Stimulated activated naive CD8-positive, alpha-beta T cell treated with anti-CD3 and anti-CD28 coated beads, Interleukin-15, Interleukin-2, amounts not matched to agents 100 ng/mL and 50 ng/mL, for 24 hours (primary cell): ENCODE measurements around the gene E2F2.

Experiments used
- H3K27ac Mint-ChIP-seq: one replicate; pipeline ENCODE4 v1.8.0; 2021; ENCODE audit warnings: mild to moderate bottlenecking, mixed read lengths
- H3K27me3 Mint-ChIP-seq: one replicate; pipeline ENCODE4 v1.8.0; 2021; ENCODE audit warnings: mixed read lengths
- H3K36me3 Mint-ChIP-seq: one replicate; pipeline ENCODE4 v1.8.0; 2021; ENCODE audit warnings: low read depth, mixed read lengths
- H3K4me1 Mint-ChIP-seq: one replicate; pipeline ENCODE4 v1.8.0; 2021; ENCODE audit warnings: low read depth, mixed read lengths
- H3K4me3 Mint-ChIP-seq: one replicate; pipeline ENCODE4 v1.8.0; 2021; ENCODE audit warnings: mild to moderate bottlenecking, mixed read lengths
- H3K9me3 Mint-ChIP-seq: one replicate; pipeline ENCODE4 v1.8.0; 2021; ENCODE audit warnings: mixed read lengths

The E2F2 gene

GRCh38 chr1:23558140-23558871 is 27.3 kb upstream of the E2F2 start:
- Mint-ChIP-seq H3K9me3 (no peaks in the 10 kb centered on the region), H3K4me1 (peaks cover 82% of the 10 kb centered on the region), H3K27me3 (peaks cover 9% of the 10 kb centered on the region), H3K36me3 (peaks cover 20% of the 10 kb centered on the region), H3K27ac (peak overlapping the region; percentile 89), H3K4me3 (peak overlapping the region; percentile 85)

- Mint-ChIP-seq H3K4me3 (peak overlapping the region; percentile 85), H3K27me3 (peaks cover 9% of the 10 kb centered on the region), H3K27ac (peak overlapping the region; percentile 89), H3K36me3 (peaks cover 20% of the 10 kb centered on the region), H3K4me1 (peaks cover 76% of the 10 kb centered on the region), H3K9me3 (no peaks in the 10 kb centered on the region)
Observed at GRCh38 chr1:23557471-23558124, 26.6 kb upstream of the E2F2 start.

- Mint-ChIP-seq H3K27ac (peak overlapping the region; percentile 88), H3K36me3 (peaks cover 20% of the 10 kb centered on the region), H3K4me3 (peak overlapping the region; percentile 85), H3K4me1 (peaks cover 73% of the 10 kb centered on the region), H3K9me3 (no peaks in the 10 kb centered on the region), H3K27me3 (peaks cover 9% of the 10 kb centered on the region)
Observed at GRCh38 chr1:23556635-23557470, 25.8 kb upstream of the E2F2 start.

- peaks cover 20% of the 10 kb centered on the region for H3K36me3 Mint-ChIP-seq
- H3K4me3 Mint-ChIP-seq, result peak overlapping the region; percentile 85
- peaks cover 68% of the 10 kb centered on the region for H3K4me1 Mint-ChIP-seq
- H3K27me3 Mint-ChIP-seq, result peaks cover 3% of the 10 kb centered on the region
- no peaks in the 10 kb centered on the region for H3K9me3 Mint-ChIP-seq
- peak overlapping the region; percentile 88 for H3K27ac Mint-ChIP-seq
Observed at GRCh38 chr1:23555986-23556634, 25.1 kb upstream of the E2F2 start.

- H3K4me1 Mint-ChIP-seq, result peaks cover 66% of the 10 kb centered on the region
- H3K9me3 Mint-ChIP-seq, result no peaks in the 10 kb centered on the region
- H3K36me3 Mint-ChIP-seq, result peaks cover 20% of the 10 kb centered on the region
- H3K27me3 Mint-ChIP-seq, result no peaks in the 10 kb centered on the region
- H3K4me3 Mint-ChIP-seq, result peak overlapping the region; percentile 85
- peak overlapping the region; percentile 88 for H3K27ac Mint-ChIP-seq
Observed at GRCh38 chr1:23555270-23555985, 24.4 kb upstream of the E2F2 start.

GRCh38 chr1:23554481-23555269 is 23.6 kb upstream of the E2F2 start:
- H3K4me1 Mint-ChIP-seq, result peaks cover 59% of the 10 kb centered on the region
- H3K27me3 Mint-ChIP-seq, result no peaks in the 10 kb centered on the region

GRCh38 chr1:23554127-23554480 is 23.1 kb upstream of the E2F2 start:
- Mint-ChIP-seq H3K4me3 (peak overlapping the region; percentile 83), H3K27me3 (no peaks in the 10 kb centered on the region), H3K27ac (peak overlapping the region; percentile 81), H3K36me3 (peaks cover 20% of the 10 kb centered on the region), H3K4me1 (peaks cover 55% of the 10 kb centered on the region), H3K9me3 (no peaks in the 10 kb centered on the region)

More at GRCh38 chr1:23554481-23555269, 23.6 kb upstream of the E2F2 start:
- Mint-ChIP-seq H3K27ac (peak overlapping the region; percentile 88), H3K4me3 (peak overlapping the region; percentile 85), H3K36me3 (peaks cover 20% of the 10 kb centered on the region), H3K9me3 (no peaks in the 10 kb centered on the region)

- peak overlapping the region; percentile 81 for H3K27ac Mint-ChIP-seq
- no peaks in the 10 kb centered on the region for H3K27me3 Mint-ChIP-seq
- no peaks in the 10 kb centered on the region for H3K9me3 Mint-ChIP-seq
Observed at GRCh38 chr1:23553231-23554126, 22.4 kb upstream of the E2F2 start.

GRCh38 chr1:23551849-23552248 is 20.8 kb upstream of the E2F2 start:
- no peak overlapping the region for H3K4me3 Mint-ChIP-seq

More at GRCh38 chr1:23553231-23554126, 22.4 kb upstream of the E2F2 start:
- Mint-ChIP-seq H3K36me3 (peaks cover 17% of the 10 kb centered on the region), H3K4me3 (peak overlapping the region; percentile 83), H3K4me1 (peaks cover 55% of the 10 kb centered on the region)

GRCh38 chr1:23548704-23549143 is 17.7 kb upstream of the E2F2 start:
- Mint-ChIP-seq H3K27ac (no peak overlapping the region), H3K27me3 (no peaks in the 10 kb centered on the region), H3K4me3 (no peak overlapping the region), H3K36me3 (no peaks in the 10 kb centered on the region), H3K9me3 (no peaks in the 10 kb centered on the region), H3K4me1 (peaks cover 21% of the 10 kb centered on the region)

More at GRCh38 chr1:23551849-23552248, 20.8 kb upstream of the E2F2 start:
- Mint-ChIP-seq H3K9me3 (no peaks in the 10 kb centered on the region), H3K4me1 (peaks cover 41% of the 10 kb centered on the region), H3K36me3 (peaks cover 3% of the 10 kb centered on the region), H3K27me3 (no peaks in the 10 kb centered on the region), H3K27ac (no peak overlapping the region)

GRCh38 chr1:23546897-23547584 is 16.0 kb upstream of the E2F2 start:
- no peak overlapping the region for H3K4me3 Mint-ChIP-seq
- H3K36me3 Mint-ChIP-seq, result no peaks in the 10 kb centered on the region
- H3K4me1 Mint-ChIP-seq, result peaks cover 14% of the 10 kb centered on the region
- H3K27me3 Mint-ChIP-seq, result no peaks in the 10 kb centered on the region
- no peaks in the 10 kb centered on the region for H3K9me3 Mint-ChIP-seq
- no peak overlapping the region for H3K27ac Mint-ChIP-seq

GRCh38 chr1:23545851-23546250 is 14.8 kb upstream of the E2F2 start:
- H3K4me3 Mint-ChIP-seq, result no peak overlapping the region
- H3K27me3 Mint-ChIP-seq, result no peaks in the 10 kb centered on the region
- peaks cover 9% of the 10 kb centered on the region for H3K4me1 Mint-ChIP-seq
- no peaks in the 10 kb centered on the region for H3K9me3 Mint-ChIP-seq
- H3K36me3 Mint-ChIP-seq, result no peaks in the 10 kb centered on the region
- H3K27ac Mint-ChIP-seq, result no peak overlapping the region
